Caco-2 (cell line): ENCODE data around the gene CSNK2A2. TPM values are rescaled to one million over a fixed set of nuclear protein-coding genes. Genes with fewer than 3 reads are reported as not detected.

Experiments used
- BruUV-seq: library from RNA; stranded (reverse); fragments of 400-500 nt; replicated peaks from 2 replicates; lab custom pipeline; 2021; lab: Mats Ljungman, UMichigan
- CTCF ChIA-PET: fragments of 300-600 bp; sonication (Branson Sonifier 250); formaldehyde crosslinking; loops from one replicate; lab custom pipeline; 2022; ENCODE audit warnings: antibody characterized with exemption; lab: Charles Lee
- POLR2A ChIA-PET: fragments of 300-600 bp; sonication (Branson Sonifier 250); formaldehyde crosslinking; loops from one replicate; lab custom pipeline; 2022; ENCODE audit warnings: antibody characterized with exemption; lab: Charles Lee
- DNase-seq, 2 experiments: peaks; one replicate each; pipeline versions ENCODE4 v3.0.0 to v3.0.0-alpha.2; 2020 to 2022
- H3K27me3 ChIP-seq: replicated peaks from 2 replicates; pipeline ENCODE4 v1.6.0; 2011; ENCODE audit warnings: low read length; ENCODE audit not compliant: control insufficient read depth, insufficient read depth
- H3K36me3 ChIP-seq: 2 replicates; pipeline ENCODE4 v1.5.1; 2011; ENCODE audit warnings: low read length; ENCODE audit not compliant: control insufficient read depth, insufficient read depth
- H3K4me1 ChIP-seq: fragments of 250-450 bp; sonication (Bioruptor Pico); 2 replicates; pipeline ENCODE4 v1.5.1; 2020; ENCODE audit warnings: mild to moderate bottlenecking
- H3K4me3 ChIP-seq: 2 replicates; pipeline ENCODE4 v1.5.1; 2011; ENCODE audit warnings: low read depth, mild to moderate bottlenecking, control low read depth, low read length
- H3K9me3 ChIP-seq: fragments of 250-450 bp; sonication (Bioruptor Pico); 2 replicates; pipeline ENCODE4 v1.5.1; 2020; ENCODE audit warnings: mild to moderate bottlenecking, moderate library complexity
- H3K27ac Mint-ChIP-seq: one replicate; pipeline ENCODE4 v1.8.0; 2022; ENCODE audit warnings: mixed read lengths; ENCODE audit not compliant: unreplicated experiment
- H3K27me3 Mint-ChIP-seq: one replicate; pipeline ENCODE4 v1.8.0; 2022; ENCODE audit warnings: mixed read lengths; ENCODE audit not compliant: insufficient read depth, unreplicated experiment
- H3K36me3 Mint-ChIP-seq: one replicate; pipeline ENCODE4 v1.8.0; 2022; ENCODE audit warnings: mild to moderate bottlenecking, mixed read lengths; ENCODE audit not compliant: insufficient read depth, unreplicated experiment
- H3K4me1 Mint-ChIP-seq: one replicate; pipeline ENCODE4 v1.8.0; 2022; ENCODE audit warnings: low read depth, mixed read lengths; ENCODE audit not compliant: unreplicated experiment
- H3K4me3 Mint-ChIP-seq: one replicate; pipeline ENCODE4 v1.8.0; 2022; ENCODE audit warnings: mild to moderate bottlenecking, moderate library complexity, mixed read lengths; ENCODE audit not compliant: unreplicated experiment
- H3K9me3 Mint-ChIP-seq: one replicate; pipeline ENCODE4 v1.8.0; 2022; ENCODE audit warnings: mixed read lengths; ENCODE audit not compliant: unreplicated experiment
- CTCF ChIP-seq, 2 experiments: fragments of 200-600 bp in 1 of 2; IDR thresholded peaks; 1 replicate in 1 of 2; 2 replicates in 1 of 2; pipeline versions ENCODE4 v1.5.1 to v1.8.0; 2011 to 2022; ENCODE audit warnings: antibody characterized with exemption in 1 of 2, control low read depth in 1 of 2, inconsistent platforms in 1 of 2, low read depth in 1 of 2, low read length in 1 of 2, mild to moderate bottlenecking in 1 of 2, moderate library complexity in 1 of 2; ENCODE audit not compliant: insufficient read depth in 1 of 2, severe bottlenecking in 1 of 2, unreplicated experiment in 1 of 2
- intact Hi-C: fragments of 100-400 bp; cut with micrococcal nuclease; formaldehyde crosslinking; loops from one replicate; pipeline ENCODE4 v1.10.0; 2022; ENCODE audit not compliant: unreplicated experiment
- total RNA-seq: library from RNA; stranded (reverse); gene quantifications from 2 replicates; pipeline ENCODE4 v1.2.3, GENCODE V29; 2022

Gene CSNK2A2
- total RNA-seq, 1 experiment from 2014 or later = 181 TPM

DNA sequence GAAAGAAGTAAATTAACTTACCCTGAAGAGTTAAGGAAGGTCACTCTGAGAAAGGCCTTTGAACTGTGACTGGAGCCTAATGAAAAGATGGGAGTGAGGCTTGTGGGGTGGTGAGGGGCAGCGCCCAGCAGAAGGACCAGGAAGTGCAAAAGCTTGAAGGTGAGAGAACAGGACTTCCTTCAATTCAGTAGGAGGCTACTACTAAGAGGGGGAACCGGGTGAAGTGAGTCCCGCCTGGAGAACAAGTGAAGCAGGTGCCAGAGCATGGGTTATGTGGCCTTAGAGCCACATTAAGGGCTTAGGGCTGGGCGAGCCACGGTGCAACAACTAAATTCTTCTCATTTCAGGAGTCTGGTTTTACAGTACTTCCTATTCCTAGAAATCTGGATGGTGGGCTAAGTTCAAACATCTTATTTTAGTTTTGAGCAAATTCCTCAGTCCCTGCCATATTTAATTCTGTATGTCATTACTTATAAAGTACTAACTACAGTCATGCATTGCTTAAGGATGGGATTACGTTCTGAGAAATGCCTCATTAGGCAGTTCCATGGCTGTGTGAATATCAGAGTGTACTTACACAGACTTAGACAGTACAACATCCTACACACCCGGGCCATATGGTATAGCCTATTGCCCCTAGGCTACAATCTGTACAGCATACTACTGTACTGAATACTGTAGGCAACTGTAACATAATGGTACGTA is 73.9 kb downstream of the CSNK2A2 start:
- DNase-seq = no peak
- peaks cover 53% of the 10 kb centered on the region for H3K4me1 Mint-ChIP-seq
- ChIA-PET POLR2A (interaction anchor here (0.5 kb wide), 1 partner anchor 99 kb away, joined by 7 read pairs; no protein-coding TSS in a partner anchor), CTCF (no interaction called here)
- no peak for TF ChIP-seq CTCF (IDR thresholded peaks at IDR 0.05; ENCODE audit: insufficient read depth in 1 of 2, low read depth in 1 of 2, low read length in 1 of 2, severe bottlenecking in 1 of 2, unreplicated experiment in 1 of 2)
- no peaks in the 10 kb centered on the region for H3K27me3 Mint-ChIP-seq
- no peak overlapping the region for H3K4me3 Mint-ChIP-seq
- H3K9me3 Mint-ChIP-seq = no peaks in the 10 kb centered on the region
- H3K36me3 ChIP-seq = no peaks in the 10 kb centered on the region; the same call in 1 of the 2 replicates
- H3K36me3 Mint-ChIP-seq = peaks cover 17% of the 10 kb centered on the region
- H3K4me1 ChIP-seq = peaks cover 55% of the 10 kb centered on the region
- no TSS peak for BruUV-seq
- H3K4me3 ChIP-seq = no peak overlapping the region
- no peaks in the 10 kb centered on the region for H3K9me3 ChIP-seq
- H3K27me3 ChIP-seq = no peaks in the 10 kb centered on the region
- intact Hi-C loops = no loop called here
- H3K27ac Mint-ChIP-seq = peak overlapping the region; percentile 47

GRCh38 chr16:58121132-58121531 is 76.8 kb downstream of the CSNK2A2 start:
- BruUV-seq = no TSS peak
- H3K27me3 Mint-ChIP-seq = no peaks in the 10 kb centered on the region
- intact Hi-C loops = loop anchor here (1.0 kb wide), 1 partner anchor 8 kb away; the partner anchor contains the start of gene CFAP20
- no peak for TF ChIP-seq CTCF (IDR thresholded peaks at IDR 0.05; ENCODE audit: insufficient read depth in 1 of 2, low read depth in 1 of 2, low read length in 1 of 2, severe bottlenecking in 1 of 2, unreplicated experiment in 1 of 2)
- ChIA-PET CTCF (interaction anchor here (0.6 to 2.6 kb wide), 20 partner anchors 8 to 379 kb away, joined by 3 to 44 read pairs (median 5); partner anchors contain the start of genes CFAP20, MMP15, NDRG4 and USB1), POLR2A (interaction anchor here (1.5 kb wide), 1 partner anchor 97 kb away, joined by 25 read pairs; no protein-coding TSS in a partner anchor)
- Histone ChIP-seq H3K4me3 (no peak overlapping the region), H3K9me3 (no peaks in the 10 kb centered on the region), H3K36me3 (no peaks in the 10 kb centered on the region), H3K27me3 (no peaks in the 10 kb centered on the region), H3K4me1 (peaks cover 38% of the 10 kb centered on the region)
- H3K4me1 Mint-ChIP-seq = peaks cover 42% of the 10 kb centered on the region
- no peaks in the 10 kb centered on the region for H3K9me3 Mint-ChIP-seq
- DNase-seq = no peak
- H3K27ac Mint-ChIP-seq = peak overlapping the region; percentile 29
- H3K36me3 Mint-ChIP-seq = peaks cover 16% of the 10 kb centered on the region
- no peak overlapping the region for H3K4me3 Mint-ChIP-seq

DNA sequence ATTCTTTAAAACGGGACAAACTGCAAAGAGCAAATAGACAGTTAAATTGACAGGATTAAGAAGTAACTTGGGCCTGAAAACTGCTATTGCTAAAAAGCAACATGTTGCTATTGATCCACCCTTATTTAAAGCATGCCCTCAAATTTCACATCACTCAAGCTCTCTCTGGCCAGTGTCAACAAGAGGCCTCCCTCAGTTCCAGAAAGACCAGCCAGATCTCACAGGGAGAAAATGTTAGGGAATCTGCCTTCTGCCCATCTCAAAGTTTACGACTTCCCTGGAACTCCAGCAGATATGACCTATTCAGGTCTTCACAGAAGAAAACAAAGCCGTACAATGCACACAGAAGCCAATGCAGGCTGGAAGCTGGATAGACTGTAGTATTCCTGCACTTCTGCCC is 77.7 kb downstream of the CSNK2A2 start:
- H3K27ac Mint-ChIP-seq = peak overlapping the region; percentile 29
- no peaks in the 10 kb centered on the region for H3K27me3 Mint-ChIP-seq
- H3K36me3 ChIP-seq = peaks cover 2% of the 10 kb centered on the region; the same call in 1 of the 2 replicates
- peaks cover 19% of the 10 kb centered on the region for H3K36me3 Mint-ChIP-seq
- intact Hi-C loops = no loop called here
- H3K4me1 Mint-ChIP-seq = peaks cover 42% of the 10 kb centered on the region
- H3K9me3 ChIP-seq = no peaks in the 10 kb centered on the region
- H3K4me3 Mint-ChIP-seq = no peak overlapping the region
- H3K4me3 ChIP-seq = no peak overlapping the region
- BruUV-seq = no TSS peak
- DNase-seq = no peak
- ChIA-PET CTCF (interaction anchor here (0.7 to 2.6 kb wide), 4 partner anchors 9 to 544 kb away, joined by 3 to 16 read pairs (median 10); partner anchors contain the start of genes CFAP20 and MMP15), POLR2A (interaction anchor here (1.0 kb wide), 1 partner anchor 9 kb away, joined by 4 read pairs; the partner anchor contains the start of gene CFAP20)
- H3K9me3 Mint-ChIP-seq = no peaks in the 10 kb centered on the region
- peaks cover 38% of the 10 kb centered on the region for H3K4me1 ChIP-seq
- H3K27me3 ChIP-seq = no peaks in the 10 kb centered on the region
- no peak for TF ChIP-seq CTCF (IDR thresholded peaks at IDR 0.05; ENCODE audit: insufficient read depth in 1 of 2, low read depth in 1 of 2, low read length in 1 of 2, severe bottlenecking in 1 of 2, unreplicated experiment in 1 of 2)
